HG03558 (cell line): Measurements from ENCODE around the gene PRAMEF14.
"Not testable (repeated sequence)": the region's sequence is repeated elsewhere in the genome, so short reads cannot be mapped to it uniquely, and the experiment has no call there.

Source experiments
- ATAC-seq: cut with Tn5 transposase; IDR thresholded peaks from one replicate; pipeline ENCODE4 v1.9.1; 2021; ENCODE audit warnings: moderate number of reproducible peaks; ENCODE audit not compliant: unreplicated experiment; ENCODE audit errors: extremely low read depth

PRAMEF14 gene

DNA sequence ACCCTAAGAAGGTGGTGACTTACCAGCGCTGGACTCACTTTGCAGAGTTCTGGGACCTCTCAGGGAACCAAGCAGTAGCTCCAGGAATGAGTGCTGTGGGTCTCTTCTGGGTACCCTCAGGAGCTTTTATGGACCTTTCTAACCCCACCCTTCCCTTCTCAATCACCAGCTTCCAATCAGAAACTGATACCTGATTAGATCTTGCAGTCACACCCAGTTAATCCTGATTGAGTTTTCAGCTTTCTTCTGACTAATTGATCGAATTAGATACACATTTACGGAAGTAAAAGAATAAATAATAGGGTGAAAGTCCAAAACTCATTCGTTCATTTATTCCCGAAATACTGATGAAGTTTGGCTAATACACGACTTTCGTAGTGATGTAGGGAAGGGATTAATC is at the start of gene PRAMEF14:
TSS of gene PRAMEF14 (minus strand) at position 101 of the 400 bp plus-strand sequence. CDS start 1,820 bp downstream, outside the sequence.
- not testable (repeated sequence) for ATAC-seq

- not testable (repeated sequence) for ATAC-seq
Observed at GRCh38 chr1:13395311-13395710, 48.4 kb upstream of the PRAMEF14 start.

- ATAC-seq = not testable (repeated sequence)
Observed at GRCh38 chr1:13394761-13395160, 47.8 kb upstream of the PRAMEF14 start.

DNA sequence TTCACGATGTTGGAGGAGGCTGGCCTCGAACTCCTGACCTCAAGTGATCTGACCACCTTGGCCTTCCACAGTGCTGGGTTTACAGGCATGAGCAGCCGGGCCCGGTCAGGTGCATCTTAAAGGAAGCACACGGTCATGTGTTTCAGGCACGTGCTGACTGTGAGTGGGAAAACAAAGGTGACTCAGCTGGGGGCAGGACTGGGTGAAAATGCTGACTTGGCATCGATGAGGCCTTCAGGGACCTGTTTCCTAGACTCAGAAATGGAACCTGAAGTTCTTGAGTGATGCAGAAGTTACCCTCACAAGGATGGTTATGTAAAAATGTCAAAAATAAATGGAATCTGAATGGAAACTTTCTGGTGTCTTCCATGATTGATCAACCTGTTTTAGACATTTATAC is 46.1 kb upstream of the PRAMEF14 start:
- ATAC-seq = not testable (repeated sequence)

GRCh38 chr1:13389332-13389731 is 42.4 kb upstream of the PRAMEF14 start, which contains the start of gene PRAMEF17:
PRAMEF17 (plus strand) TSS chr1:13389632; CDS start chr1:13389658, 26 bp downstream.
- ATAC-seq = not testable (repeated sequence)

DNA sequence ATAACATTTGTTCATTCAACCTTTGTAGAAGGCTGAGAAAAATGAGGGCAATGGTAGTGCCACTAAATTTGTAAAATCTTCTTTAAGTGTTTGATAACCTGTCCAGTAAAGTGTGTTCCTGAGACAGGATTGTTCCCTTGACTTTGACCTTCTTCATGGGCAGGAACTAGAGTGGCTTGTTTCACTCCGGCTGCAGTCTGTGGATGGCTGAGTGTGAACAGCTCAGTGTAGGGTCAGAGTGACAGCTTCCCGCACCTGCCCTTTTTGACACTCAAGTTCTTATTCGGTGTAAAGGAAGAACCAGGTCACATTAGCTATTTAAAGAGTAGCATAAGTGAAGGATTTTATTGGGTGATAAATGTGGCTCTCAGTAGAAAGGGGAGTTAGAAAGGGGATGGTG is 33.4 kb upstream of the PRAMEF14 start:
- ATAC-seq = not testable (repeated sequence)

DNA sequence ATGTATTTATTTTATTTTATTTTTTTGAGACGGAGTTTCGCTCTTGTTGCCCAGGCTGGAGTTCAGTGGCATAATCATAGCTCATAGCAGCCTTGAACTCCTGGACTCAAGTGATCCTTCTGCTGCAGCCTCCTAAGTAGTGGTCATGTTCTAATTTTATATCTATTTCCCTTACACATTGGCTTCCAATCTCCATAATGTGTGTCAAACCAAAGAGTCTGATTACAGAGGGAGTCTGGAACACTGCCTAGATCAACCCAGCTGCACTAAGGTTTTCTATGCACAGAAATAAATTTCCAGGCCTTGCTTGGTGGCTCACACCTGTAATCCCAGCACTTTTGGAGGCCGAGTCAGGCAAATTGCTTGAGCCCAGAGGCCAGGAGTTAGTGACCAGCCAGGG is 32.0 kb upstream of the PRAMEF14 start:
- not testable (repeated sequence) for ATAC-seq

DNA sequence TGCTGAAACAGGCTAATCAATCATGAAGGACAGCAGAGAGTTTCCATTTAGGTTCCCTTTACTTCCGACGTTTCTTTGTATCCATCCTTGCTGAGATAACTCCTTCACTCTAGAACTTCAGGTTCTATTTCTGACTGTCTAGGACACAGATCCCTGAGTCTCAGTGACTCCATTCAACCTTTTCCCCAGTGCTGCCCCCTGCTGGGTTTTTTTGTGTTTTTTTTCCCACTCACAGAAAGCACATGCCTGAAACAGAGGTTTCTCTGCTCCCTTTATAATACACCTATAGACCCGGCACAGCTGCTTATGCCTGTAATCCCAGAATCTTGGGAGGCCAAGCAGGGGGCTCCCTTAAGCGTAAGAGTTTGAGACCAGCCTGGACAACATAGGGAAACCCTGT is 21.6 kb upstream of the PRAMEF14 start:
- ATAC-seq = not testable (repeated sequence)

DNA sequence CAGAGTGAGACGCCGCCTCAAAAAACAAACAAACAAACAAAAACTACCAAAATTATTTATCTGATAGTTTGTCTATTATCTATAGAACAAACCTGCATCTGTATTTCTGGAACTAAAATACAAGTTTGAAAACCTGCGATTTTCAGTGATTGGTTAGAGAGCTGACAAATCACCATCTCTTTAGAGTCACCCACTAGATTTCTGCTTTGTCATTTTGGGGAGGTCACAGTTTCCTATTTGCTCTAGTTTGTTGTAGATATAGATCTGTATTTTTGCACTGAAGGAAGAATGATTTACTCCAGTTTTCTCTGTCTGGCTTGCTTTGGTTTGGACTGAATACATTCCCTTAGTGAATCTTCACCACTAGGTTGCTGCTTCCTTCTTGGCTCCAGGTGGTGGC is 19.6 kb upstream of the PRAMEF14 start:
- not testable (repeated sequence) for ATAC-seq

DNA sequence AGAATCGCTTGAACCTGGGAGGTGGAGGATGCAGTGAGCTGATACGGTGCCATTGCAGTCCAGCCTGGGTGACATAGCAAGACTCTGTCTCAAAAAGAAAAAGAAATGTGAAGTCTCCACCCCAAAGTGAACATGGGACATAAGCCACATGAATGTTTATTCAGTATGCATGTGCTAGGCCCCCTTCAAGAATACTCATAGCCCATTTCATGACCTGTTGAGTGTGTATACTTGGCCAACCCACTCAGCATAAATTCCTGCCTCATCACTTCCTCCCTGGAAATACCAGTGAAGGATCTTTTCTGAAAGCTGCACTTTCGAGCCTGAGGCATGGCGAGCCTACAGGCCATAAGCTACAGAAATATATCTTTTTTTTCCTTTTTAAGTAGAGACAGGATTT is 18.0 kb upstream of the PRAMEF14 start:
- not testable (repeated sequence) for ATAC-seq

DNA sequence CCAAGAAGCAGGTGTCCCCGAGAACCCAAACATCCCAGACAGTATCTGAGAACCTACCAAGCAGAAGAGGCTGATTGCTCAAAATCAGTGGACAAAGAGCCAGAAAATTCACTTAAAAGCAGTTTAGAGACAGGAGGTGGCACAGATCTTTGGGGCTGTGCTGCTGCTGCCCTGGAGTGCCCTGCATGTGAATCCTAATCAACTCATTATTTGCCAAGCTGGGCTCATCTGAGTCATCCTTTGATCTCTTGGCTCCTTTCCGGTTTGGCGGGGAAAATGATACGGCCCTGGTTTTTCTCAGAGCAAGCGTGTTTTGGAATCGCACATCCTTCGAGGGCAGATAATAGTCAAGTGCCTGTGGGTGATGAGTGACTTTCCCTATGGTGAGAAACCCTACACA is 15.4 kb upstream of the PRAMEF14 start:
- not testable (repeated sequence) for ATAC-seq

GRCh38 chr1:13356774-13357173 is 9.8 kb upstream of the PRAMEF14 start:
- ATAC-seq = not testable (repeated sequence)

DNA sequence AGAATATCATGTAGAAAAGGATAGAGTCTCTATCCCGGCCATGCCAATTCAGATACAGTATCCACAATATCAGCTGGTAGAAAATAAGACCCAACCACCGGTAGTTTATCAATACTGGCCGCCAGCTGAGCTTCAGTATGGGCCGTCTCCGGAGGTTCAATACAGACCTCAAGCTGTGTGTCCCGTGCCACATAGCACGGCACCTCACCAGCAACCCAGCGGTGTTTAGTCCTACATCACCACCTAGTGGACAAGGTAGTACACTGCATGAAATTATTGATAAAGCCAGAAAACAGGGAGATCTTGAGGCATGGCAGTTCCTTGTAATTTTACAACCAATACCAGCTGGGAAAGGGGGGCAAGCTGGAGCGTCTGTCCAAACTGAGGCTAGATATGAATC is 7.5 kb upstream of the PRAMEF14 start:
- not testable (repeated sequence) for ATAC-seq

- not testable (repeated sequence) for ATAC-seq
Observed at GRCh38 chr1:13353476-13353875, 6.5 kb upstream of the PRAMEF14 start.

GRCh38 chr1:13342496-13342895 is 4.4 kb downstream of the PRAMEF14 start:
- not testable (repeated sequence) for ATAC-seq

GRCh38 chr1:13315281-13315680 is 31.7 kb downstream of the PRAMEF14 start, which contains the start of gene PRAMEF15:
PRAMEF15 (plus strand) TSS chr1:13315581; CDS start chr1:13318408, 2,827 bp downstream.
- ATAC-seq = not testable (repeated sequence)

DNA sequence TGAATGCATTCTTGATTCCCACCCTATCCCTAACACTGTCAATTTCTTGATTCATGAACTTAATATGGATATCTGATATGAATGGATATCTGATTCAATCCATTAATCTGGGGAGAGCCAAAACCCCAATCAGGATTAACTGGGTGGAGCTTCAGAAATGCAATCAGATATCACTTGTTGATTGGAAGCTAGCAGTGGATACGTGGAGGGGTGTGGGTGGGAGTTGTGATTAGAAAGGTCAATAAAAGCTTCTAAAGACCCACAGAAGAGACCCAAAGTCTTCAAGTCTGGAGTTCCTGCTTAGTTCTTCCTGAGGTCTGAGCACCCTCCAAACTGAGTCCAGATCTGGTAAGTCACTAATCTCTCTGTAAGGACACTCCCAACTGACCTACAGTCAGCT is 43.7 kb downstream of the PRAMEF14 start, which contains the start of gene PRAMEF33:
TSS of gene PRAMEF33 (plus strand) at position 301 of the 400 bp plus-strand sequence. CDS start 2,416 bp downstream, outside the sequence.
- ATAC-seq = not testable (repeated sequence)

DNA sequence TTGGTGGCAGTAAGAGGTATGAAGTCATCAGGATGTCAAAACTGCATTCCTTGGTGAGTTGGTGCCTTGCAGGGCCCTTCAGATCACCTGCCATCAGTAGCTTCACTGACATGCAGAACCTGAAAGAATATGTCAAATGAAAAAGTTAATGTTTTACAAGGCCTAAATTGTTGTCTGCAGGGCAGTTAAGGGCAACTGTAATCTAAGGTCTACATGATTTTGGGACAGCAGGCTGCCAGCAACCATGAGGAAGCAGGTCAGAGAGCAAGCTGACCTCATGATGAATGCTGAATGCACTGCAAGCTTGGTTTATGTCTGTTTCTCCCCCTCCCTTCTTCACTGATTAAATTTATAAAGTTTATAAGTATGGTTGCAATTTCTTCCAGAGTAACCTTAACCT is 44.7 kb downstream of the PRAMEF14 start:
- ATAC-seq = not testable (repeated sequence)

DNA sequence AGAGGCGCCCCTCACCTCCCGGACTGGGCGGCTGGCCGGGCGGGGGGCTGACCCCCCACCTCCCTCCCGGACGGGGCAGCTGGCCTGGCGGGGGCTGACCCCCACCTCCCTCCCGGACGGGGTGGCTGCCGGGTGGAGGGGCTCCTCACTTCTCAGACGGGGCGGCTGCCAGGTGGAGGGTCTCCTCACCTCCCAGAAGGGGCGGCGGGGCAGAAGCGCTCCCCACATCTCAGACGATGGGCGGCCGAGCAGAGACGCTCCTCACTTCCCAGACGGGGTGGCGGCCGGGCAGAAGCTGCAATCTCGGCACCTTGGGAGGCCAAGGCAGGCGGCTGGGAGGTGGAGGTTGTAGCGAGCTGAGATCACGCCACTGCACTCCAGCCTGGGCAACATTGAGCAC is 48.2 kb downstream of the PRAMEF14 start:
- not testable (repeated sequence) for ATAC-seq

DNA sequence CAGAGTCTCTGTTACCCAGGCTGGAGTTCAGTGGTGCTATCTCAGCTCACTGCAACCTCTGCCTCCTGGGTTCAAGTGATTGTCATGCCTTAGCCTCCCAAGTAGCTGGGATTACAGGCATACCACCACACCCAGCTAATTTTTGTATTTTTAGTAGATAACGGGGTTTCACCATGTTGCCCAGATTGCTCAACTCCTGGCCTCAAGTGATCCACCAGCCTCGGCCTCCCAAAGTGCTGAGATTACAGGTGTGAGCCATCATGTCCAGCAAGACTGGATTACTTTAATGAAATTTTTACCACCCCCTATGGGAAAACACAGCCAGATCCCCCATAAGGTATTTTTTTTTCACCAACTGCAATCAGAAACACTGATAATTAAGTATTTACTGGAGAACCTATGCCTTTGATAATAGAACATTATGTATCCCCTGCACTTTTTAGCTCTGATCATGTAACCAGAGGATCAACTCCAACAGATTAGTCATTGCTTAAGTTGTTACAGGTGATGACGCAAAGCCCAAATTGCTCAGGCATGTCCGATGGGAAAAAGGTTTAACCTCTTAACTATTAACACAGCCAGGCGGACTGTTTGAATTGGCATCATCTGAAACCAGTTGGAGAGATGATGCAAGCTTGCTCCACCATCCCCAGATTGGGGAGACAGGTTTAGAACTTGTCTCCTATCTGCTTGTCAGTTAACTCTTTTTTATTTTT is 49.6 kb downstream of the PRAMEF14 start:
- not testable (repeated sequence) for ATAC-seq
